Panc1 (cell line): ENCODE data around the gene H3-3A. TPM values are rescaled to one million over a fixed set of nuclear protein-coding genes. Genes with fewer than 3 reads are reported as not detected.

Source experiments
- ATAC-seq: fragments of 200-7000 bp; cut with Tn5 transposase; 2 replicates; pipeline ENCODE4 v1.9.1; 2020; ENCODE audit warnings: mild to moderate bottlenecking, moderate library complexity
- BruUV-seq: library from RNA; stranded (reverse); fragments of 400-500 nt; replicated peaks from 2 replicates; lab custom pipeline; 2021; lab: Mats Ljungman, UMichigan
- CTCF ChIA-PET: fragments of 300-600 bp; sonication (Branson Sonifier 250); formaldehyde crosslinking; loops from one replicate; lab custom pipeline; 2022; ENCODE audit warnings: antibody characterized with exemption; lab: Charles Lee
- POLR2A ChIA-PET: fragments of 300-600 bp; sonication (Branson Sonifier 250); formaldehyde crosslinking; loops from one replicate; lab custom pipeline; 2022; ENCODE audit warnings: antibody characterized with exemption; lab: Charles Lee
- DNase-seq: peaks from one replicate; pipeline ENCODE4 v3.0.0-alpha.2; 2010; ENCODE audit warnings: low read depth, low spot score
- H3K27ac ChIP-seq: 2 replicates; pipeline ENCODE4 v1.5.1; 2011; ENCODE audit warnings: mild to moderate bottlenecking, low read length, inconsistent platforms
- H3K27me3 ChIP-seq: fragments of 200-500 bp; sonication (Bioruptor generic); 2 replicates; pipeline ENCODE4 v1.6.0; 2014; ENCODE audit warnings: low read length, inconsistent platforms; ENCODE audit not compliant: control insufficient read depth, insufficient read depth
- H3K36me3 ChIP-seq: fragments of 200-500 bp; sonication (Bioruptor generic); 2 replicates; pipeline ENCODE4 v1.5.1; 2014; ENCODE audit warnings: inconsistent platforms, mild to moderate bottlenecking, low read length, moderate library complexity; ENCODE audit not compliant: control insufficient read depth, insufficient read depth
- H3K4me1 ChIP-seq: 2 replicates; pipeline ENCODE4 v1.5.1; 2011; ENCODE audit warnings: inconsistent platforms, mild to moderate bottlenecking, low read length, moderate library complexity; ENCODE audit not compliant: control insufficient read depth, insufficient read depth
- H3K4me3 ChIP-seq, 2 experiments: 2 replicates each; pipeline ENCODE4 v1.5.1; 2011 to 2012; ENCODE audit warnings: low read depth in 2 of 2, low read length in 2 of 2, mild to moderate bottlenecking in 2 of 2, inconsistent platforms in 1 of 2, moderate library complexity in 1 of 2
- H3K9me3 ChIP-seq: fragments of 200-500 bp; sonication (Bioruptor generic); 2 replicates; pipeline ENCODE4 v1.5.1; 2014; ENCODE audit warnings: low read depth, mild to moderate bottlenecking, inconsistent platforms, low read length, moderate library complexity; ENCODE audit not compliant: control insufficient read depth, insufficient read depth
- POLR2AphosphoS5 ChIP-seq: IDR thresholded peaks from 2 replicates; pipeline ENCODE4 v1.6.1; 2012; ENCODE audit warnings: mild to moderate bottlenecking, low read depth, low read length, moderate library complexity
- SIN3A ChIP-seq: IDR thresholded peaks from 2 replicates; pipeline ENCODE4 v1.6.1; 2012; ENCODE audit warnings: low read depth, mild to moderate bottlenecking, low read length, moderate library complexity, borderline replicate concordance; ENCODE audit not compliant: insufficient read depth
- TCF7L2 ChIP-seq: IDR thresholded peaks from 2 replicates; pipeline ENCODE4 v1.6.1; 2011; ENCODE audit warnings: mild to moderate bottlenecking, low read depth, low read length, inconsistent platforms
- in situ Hi-C: cut with HindIII; loops from 2 replicates; pipeline ENCODE4 v1.10.0; 2016; ENCODE audit warnings: low sequenced_read_pairs, low pct_unique_long_range_greater_than_20kb
- intact Hi-C: fragments of 100-400 bp; cut with micrococcal nuclease; formaldehyde crosslinking; loops from one replicate; pipeline ENCODE4 v1.10.0; 2022; ENCODE audit not compliant: unreplicated experiment
- total RNA-seq: library from RNA; stranded (reverse); gene quantifications from one replicate; pipeline ENCODE4 v1.2.1, GENCODE V29; 2021; ENCODE audit not compliant: unreplicated experiment
- TF ChIP-seq, protein P1 (sequence below), 2 experiments: IDR thresholded peaks; 2 replicates each; pipeline ENCODE4 v1.6.1; 2011 to 2012; ENCODE audit warnings: low read depth in 2 of 2, control low read depth in 1 of 2, low read length in 1 of 2, mild to moderate bottlenecking in 1 of 2, moderate library complexity in 1 of 2; ENCODE audit not compliant: insufficient read depth in 1 of 2
- TF ChIP-seq, protein P2 (sequence below): fragments of 450-650 bp; IDR thresholded peaks from 2 replicates; pipeline ENCODE4 v1.5.1; 2017; ENCODE audit warnings: mild to moderate bottlenecking

The H3-3A gene
- total RNA-seq, 1 experiment from 2014 or later = 404 TPM

DNA sequence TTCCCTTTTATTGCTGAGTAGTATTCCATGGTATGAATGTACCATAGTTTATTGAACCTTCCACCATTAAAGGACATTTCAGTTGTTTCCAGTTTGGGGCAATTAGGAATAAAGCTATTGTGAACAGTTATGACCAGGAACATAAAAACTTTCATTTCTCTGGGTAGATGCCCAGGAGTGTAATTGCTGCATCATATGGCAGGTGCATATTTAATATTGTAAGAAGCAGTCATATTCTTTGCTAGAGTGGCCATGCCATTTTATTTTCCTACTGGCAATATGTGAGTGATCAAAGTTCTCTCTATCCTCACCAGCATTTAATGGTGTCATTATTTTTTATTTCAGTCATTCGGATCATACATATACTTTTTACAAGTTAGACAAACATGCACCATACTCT is 23.9 kb upstream of the H3-3A start:
- no peaks in the 10 kb centered on the region for H3K36me3 ChIP-seq
- H3K27ac ChIP-seq = no peak overlapping the region
- H3K27me3 ChIP-seq = no peaks in the 10 kb centered on the region
- no peak overlapping the region for H3K4me3 ChIP-seq
- DNase-seq = no peak
- no TSS peak for BruUV-seq
- ChIA-PET CTCF (no interaction called here), POLR2A (no interaction called here)
- no peak for ATAC-seq
- intact Hi-C loops = no loop called here
- no peaks in the 10 kb centered on the region for H3K4me1 ChIP-seq
- no peaks in the 10 kb centered on the region for H3K9me3 ChIP-seq
- in situ Hi-C loops = no loop called here
- TF ChIP-seq SIN3A (no peak), TCF7L2 (no peak), POLR2AphosphoS5 (no peak)
- TF ChIP-seq, protein P1, sequence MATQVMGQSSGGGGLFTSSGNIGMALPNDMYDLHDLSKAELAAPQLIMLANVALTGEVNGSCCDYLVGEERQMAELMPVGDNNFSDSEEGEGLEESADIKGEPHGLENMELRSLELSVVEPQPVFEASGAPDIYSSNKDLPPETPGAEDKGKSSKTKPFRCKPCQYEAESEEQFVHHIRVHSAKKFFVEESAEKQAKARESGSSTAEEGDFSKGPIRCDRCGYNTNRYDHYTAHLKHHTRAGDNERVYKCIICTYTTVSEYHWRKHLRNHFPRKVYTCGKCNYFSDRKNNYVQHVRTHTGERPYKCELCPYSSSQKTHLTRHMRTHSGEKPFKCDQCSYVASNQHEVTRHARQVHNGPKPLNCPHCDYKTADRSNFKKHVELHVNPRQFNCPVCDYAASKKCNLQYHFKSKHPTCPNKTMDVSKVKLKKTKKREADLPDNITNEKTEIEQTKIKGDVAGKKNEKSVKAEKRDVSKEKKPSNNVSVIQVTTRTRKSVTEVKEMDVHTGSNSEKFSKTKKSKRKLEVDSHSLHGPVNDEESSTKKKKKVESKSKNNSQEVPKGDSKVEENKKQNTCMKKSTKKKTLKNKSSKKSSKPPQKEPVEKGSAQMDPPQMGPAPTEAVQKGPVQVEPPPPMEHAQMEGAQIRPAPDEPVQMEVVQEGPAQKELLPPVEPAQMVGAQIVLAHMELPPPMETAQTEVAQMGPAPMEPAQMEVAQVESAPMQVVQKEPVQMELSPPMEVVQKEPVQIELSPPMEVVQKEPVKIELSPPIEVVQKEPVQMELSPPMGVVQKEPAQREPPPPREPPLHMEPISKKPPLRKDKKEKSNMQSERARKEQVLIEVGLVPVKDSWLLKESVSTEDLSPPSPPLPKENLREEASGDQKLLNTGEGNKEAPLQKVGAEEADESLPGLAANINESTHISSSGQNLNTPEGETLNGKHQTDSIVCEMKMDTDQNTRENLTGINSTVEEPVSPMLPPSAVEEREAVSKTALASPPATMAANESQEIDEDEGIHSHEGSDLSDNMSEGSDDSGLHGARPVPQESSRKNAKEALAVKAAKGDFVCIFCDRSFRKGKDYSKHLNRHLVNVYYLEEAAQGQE (IDR thresholded peaks at IDR 0.05; ENCODE audit: insufficient read depth in 1 of 2, low read depth in 2 of 2, low read length in 1 of 2) = no peak
- TF ChIP-seq, protein P2, sequence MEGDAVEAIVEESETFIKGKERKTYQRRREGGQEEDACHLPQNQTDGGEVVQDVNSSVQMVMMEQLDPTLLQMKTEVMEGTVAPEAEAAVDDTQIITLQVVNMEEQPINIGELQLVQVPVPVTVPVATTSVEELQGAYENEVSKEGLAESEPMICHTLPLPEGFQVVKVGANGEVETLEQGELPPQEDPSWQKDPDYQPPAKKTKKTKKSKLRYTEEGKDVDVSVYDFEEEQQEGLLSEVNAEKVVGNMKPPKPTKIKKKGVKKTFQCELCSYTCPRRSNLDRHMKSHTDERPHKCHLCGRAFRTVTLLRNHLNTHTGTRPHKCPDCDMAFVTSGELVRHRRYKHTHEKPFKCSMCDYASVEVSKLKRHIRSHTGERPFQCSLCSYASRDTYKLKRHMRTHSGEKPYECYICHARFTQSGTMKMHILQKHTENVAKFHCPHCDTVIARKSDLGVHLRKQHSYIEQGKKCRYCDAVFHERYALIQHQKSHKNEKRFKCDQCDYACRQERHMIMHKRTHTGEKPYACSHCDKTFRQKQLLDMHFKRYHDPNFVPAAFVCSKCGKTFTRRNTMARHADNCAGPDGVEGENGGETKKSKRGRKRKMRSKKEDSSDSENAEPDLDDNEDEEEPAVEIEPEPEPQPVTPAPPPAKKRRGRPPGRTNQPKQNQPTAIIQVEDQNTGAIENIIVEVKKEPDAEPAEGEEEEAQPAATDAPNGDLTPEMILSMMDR = no peak

DNA sequence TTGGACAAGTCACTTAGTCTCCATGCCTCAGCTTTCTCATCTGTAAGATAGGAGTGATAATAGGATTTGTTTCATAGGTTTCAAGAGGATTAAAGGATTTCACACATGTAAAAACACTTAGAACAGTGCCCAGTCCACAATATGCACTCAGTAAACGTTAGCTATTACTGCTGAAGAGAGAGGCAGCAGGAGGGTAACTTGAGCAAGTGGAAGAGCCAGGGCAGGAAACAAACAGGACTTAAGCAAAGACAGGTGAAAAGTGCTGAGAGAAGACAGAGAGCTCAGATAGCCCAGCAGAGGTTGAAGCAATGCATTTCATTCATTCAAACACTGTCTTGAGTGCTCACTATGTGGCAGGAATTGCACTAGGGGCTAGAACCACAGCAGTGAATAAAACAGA is 21.1 kb upstream of the H3-3A start:
- no peaks in the 10 kb centered on the region for H3K27me3 ChIP-seq
- H3K9me3 ChIP-seq = no peaks in the 10 kb centered on the region
- BruUV-seq = no TSS peak
- H3K27ac ChIP-seq = no peak overlapping the region
- DNase-seq (no peak), ATAC-seq (no peak)
- H3K4me1 ChIP-seq = no peaks in the 10 kb centered on the region
- intact Hi-C loops = no loop called here
- TF ChIP-seq TCF7L2 (no peak), POLR2AphosphoS5 (no peak), SIN3A (no peak)
- TF ChIP-seq, protein P1 (IDR thresholded peaks at IDR 0.05; ENCODE audit: insufficient read depth in 1 of 2, low read depth in 2 of 2, low read length in 1 of 2) = no peak
- TF ChIP-seq, protein P2 = no peak
- POLR2A ChIA-PET = no interaction called here
- CTCF ChIA-PET = no interaction called here
- H3K36me3 ChIP-seq = no peaks in the 10 kb centered on the region
- H3K4me3 ChIP-seq = no peak overlapping the region
- in situ Hi-C loops = no loop called here
